GM18499 (cell line): ENCODE data around the gene PRXL2B.
"Not testable (repeated sequence)": the region's sequence is repeated elsewhere in the genome, so short reads cannot be mapped to it uniquely, and the experiment has no call there.

Experiments
- ATAC-seq: cut with Tn5 transposase; IDR thresholded peaks from one replicate; pipeline ENCODE4 v1.9.1; 2021; ENCODE audit warnings: moderate number of reproducible peaks; ENCODE audit not compliant: insufficient read depth, unreplicated experiment

The PRXL2B gene

DNA sequence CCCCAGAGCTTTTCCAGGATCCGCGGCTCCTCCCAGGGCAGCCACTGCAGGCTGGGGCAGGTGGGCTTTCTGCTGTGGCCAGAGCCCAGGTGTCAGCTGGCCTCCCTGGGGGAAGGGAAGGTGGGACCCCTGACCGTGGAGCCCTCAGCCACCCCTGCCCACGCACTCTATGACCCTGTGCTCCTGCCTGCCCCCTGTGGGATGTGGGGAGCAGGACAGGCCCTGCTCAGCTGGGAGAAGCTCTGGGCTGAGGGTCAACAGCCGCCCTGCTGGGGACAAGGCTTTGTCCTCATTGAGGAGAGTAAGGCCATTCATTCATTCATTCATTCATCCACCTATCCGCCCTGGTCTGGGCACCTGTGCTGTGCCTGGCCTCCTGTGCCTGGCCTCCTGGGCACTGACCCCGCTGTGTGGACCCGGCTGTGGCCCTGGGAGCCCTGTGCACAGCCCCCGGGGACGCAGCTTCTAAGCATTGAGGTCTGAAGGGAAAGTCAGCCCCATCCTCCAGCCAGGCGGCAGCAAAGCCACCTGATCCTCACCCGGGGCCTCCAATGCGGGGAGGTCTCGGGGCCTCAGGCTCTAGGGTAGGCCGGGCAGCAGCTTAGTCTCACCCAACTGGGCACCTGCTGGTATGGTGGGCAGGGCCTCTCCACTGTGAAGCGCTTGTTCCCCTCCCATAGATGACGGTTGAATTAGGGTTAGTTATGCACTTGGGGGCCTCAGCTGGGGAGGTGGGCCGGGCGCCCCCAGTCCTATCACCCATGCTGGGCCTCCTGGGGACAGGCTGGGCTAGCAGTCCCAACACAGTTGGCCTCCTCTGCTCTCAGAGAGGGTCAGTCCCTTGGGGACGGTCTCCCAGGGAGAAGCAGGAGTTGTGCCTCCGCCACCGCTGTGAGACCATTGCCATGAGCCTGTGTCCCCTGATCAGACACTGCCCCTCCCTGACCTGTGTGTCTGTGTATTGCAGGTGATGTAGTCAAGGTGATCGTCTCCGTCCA lies 24.4 kb upstream of the PRXL2B start:
- ATAC-seq = no peak

- ATAC-seq = no peak
These were observed 23.4 kb upstream of the PRXL2B start for GRCh38 chr1:2563205-2563604.

DNA sequence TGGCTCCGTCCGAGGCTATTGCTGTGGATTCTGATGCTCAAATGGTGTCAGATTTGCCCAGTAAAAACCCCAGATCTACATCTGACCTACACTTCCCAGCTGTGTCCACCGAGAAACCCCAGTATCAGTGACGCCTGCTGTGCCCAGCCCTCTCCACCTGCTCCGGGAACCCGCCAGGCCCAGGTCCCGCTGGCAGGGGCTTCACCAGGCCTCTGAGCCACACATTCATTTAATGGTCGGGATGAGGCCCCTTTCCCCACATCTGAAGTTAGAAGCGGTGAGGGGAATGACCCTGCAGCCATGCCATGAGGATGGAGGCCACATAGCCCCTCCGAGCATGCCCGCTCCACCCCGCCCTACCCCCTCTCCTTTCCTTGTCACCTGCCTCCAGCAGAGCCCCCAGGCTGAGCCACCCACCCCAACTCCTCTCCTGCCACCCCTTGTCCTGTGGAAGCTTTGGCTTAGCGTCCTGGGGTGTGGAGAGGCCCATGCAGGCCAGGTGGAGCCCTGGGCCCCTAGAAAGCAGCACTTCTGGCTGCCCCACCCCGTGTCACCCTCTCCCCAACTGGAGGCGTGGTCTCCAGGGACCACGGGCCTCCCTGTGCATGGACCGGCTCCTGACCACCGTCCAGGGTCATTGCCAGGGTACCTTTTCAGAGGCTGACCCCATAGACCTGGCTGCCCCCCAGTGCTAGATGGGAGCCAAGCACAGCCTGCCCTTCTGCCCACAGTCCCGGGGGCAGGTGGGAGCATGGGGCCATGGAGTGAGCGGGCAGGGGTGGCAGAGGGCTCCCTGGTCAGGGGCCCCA lies 22.4 kb upstream of the PRXL2B start:
- no peak for ATAC-seq

GRCh38 chr1:2564815-2565374 lies 21.7 kb upstream of the PRXL2B start:
- ATAC-seq = no peak

- ATAC-seq = no peak
These were observed 20.2 kb upstream of the PRXL2B start for GRCh38 chr1:2566101-2567045.

GRCh38 chr1:2567083-2567679 lies 19.4 kb upstream of the PRXL2B start:
- no peak for ATAC-seq

DNA sequence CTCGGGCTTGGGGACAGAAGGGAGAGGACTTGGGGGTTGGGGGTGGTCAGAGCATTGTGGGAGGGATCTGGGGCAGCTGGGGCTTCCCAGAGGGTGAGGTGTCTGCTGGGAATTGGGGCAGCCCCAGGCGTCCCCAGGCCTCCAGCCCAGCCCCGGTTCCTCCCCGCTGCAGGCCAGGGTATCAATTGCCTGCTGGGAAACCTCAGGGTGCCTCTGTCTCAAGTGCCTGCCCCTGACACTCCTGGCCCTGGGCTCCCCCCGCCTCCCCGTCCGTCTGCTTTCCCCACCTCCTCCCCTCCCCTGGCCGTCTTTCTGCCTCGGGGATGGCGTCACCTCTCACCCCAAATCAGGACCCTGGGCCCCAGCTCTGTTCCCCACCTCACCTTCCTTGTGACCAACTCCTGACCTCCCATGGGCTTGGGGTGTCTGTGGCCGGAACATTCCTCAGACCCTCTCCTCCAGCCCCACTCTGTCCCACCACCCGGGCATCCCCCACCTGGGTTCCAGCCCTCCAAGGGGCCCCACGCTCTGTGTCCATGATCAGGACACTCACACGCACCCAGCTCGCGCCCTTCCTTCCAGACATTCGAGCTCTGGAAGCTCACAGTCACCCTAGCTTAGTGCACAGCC lies 18.3 kb upstream of the PRXL2B start:
- ATAC-seq = not testable (repeated sequence)

GRCh38 chr1:2569060-2569459 lies 17.5 kb upstream of the PRXL2B start:
- ATAC-seq = no peak

DNA sequence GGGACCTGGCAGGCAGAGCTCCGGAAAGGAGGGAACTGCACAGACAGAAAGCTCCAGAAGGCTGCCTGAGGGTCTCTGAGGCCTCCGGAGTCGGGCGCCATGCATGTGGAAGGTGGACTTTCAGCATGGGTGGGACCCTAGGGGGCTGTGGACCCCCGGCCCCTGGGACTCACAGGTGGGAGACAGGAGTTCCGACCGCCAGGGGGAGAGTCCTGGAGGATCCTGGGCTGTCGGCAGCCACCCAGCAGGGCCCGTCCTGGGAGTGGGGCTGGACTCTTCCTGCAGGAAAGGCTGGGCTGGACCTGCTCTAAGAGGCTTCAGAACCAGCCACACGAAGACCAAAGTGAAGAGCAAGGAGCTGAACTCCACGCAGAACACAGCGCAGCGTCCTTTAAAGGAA lies 16.9 kb upstream of the PRXL2B start:
- not testable (repeated sequence) for ATAC-seq

GRCh38 chr1:2570332-2570731 lies 16.2 kb upstream of the PRXL2B start:
- ATAC-seq = no peak

GRCh38 chr1:2571348-2571747 lies 15.2 kb upstream of the PRXL2B start:
- ATAC-seq = no peak

GRCh38 chr1:2573250-2573920 lies 13.2 kb upstream of the PRXL2B start:
- no peak for ATAC-seq

DNA sequence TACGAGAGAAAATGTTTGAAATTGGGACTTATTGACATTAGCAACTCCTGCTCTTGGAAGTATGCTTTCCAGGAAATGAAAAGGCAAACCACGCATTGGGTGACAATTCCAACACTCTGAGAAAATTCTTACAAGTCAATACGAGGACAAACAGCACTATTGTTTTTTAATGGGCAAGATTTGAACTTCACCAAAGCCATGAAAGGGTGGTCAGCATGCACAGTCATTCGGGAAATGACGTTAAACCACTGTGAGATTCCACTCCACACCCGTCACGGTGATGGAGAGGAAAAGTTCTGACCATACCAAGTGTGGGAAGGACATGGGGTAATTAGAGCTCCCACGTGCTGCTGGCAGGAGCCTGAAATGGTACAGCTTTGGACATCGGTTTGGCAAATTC lies 12.2 kb upstream of the PRXL2B start:
- ATAC-seq = no peak

DNA sequence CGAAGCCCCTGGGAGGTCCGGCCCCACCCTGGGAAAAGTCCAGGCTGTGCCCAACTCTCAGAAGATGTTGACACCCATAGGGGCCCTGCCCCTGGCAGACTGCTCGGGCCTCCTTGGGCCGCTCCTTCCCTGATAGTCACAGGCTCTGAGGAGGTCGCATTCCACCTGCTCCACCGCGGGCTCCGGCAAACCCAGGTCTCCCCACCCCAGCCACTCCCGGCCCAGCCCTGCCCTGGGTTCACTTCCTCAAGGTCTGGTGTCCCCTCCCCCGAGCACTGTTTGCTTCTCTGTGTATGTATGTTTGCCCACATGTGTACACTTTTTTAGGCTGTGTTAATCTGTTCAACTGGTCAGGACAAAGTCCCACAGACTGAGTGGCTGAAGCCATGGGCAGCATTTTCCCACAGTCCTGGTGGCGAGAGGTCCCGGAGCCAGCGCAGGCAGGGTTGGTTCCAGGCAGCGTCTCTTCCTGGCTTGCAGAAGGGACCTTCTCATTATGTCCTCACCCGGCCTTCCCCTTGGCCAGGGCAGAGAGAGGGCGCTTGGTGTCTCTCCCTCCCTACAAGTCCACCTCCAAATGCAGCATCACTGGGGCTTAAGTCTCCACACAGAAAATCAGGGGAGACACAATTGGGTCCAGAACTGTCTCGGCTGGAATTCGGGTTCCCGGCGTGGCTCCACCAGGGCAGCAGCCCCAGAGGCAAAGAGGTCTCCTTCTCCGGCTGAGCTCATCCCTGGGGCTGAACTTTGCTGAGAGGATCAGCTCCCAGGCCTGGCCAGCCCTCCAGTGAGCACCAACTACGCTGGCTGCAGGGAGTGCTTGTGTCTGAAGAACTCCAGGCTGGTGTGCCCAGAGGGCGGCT lies 10.5 kb upstream of the PRXL2B start:
- ATAC-seq = no peak

DNA sequence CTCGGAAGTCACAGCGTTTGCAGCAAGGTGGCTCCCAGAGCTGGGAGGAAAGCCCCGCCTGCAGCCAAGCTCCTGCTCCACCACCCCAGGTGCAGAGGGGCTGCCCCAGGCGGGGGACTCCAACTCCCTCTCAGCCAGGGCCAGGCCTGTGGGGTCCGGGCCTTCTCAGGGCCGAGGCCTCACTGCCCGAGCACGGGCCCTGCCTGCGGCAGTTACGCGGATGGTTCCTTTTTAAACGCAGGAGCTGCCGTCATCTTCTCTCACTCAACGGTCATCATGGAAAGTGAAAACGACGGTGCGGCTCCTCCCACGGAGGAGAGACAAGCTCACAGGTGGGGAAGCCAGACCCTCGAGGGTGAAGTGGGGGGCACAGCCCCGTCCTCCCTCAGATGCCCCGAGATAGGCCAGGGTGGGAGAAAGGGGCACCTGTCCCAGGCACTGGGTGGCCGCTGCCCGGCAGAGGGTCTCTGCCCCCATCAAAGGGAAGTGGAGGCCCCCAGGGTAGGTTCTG lies 9.0 kb upstream of the PRXL2B start:
- ATAC-seq = not testable (repeated sequence)

DNA sequence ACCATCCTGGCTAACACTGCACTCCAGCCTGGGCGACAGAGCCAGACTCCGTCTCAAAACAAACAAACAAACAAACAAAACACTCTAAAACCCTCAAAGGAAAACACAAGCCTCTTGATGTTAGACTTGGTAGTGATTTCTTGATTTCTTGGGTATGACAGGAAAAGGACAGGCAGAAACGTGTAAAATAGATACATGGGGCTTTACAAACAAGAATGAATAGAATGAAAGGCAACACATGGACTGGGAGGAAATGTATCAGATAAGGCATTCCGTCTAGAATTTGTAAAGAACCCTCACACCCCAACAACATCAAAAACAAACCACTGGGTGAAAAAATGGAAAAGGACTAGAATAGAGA lies 7.8 kb upstream of the PRXL2B start:
- ATAC-seq = no peak

DNA sequence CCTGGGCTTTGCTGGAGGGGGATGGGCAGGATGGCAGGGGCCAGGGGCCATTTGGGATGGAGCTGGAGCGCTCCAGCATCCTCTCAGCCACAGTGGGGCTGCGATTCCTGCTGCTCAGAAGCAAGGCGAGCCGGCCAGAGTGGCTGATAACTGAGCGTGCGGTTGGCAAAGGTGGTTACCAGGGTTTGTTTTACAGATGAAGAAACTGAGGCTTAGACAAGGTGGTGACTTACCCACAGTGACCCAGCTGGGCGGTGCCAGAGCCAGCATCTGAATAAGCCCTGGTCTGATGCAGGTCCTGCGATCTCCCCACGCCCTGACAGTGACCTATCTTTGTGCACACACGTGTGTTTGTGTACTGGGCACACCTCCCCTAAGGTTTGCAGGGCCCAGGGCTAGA lies 5.9 kb upstream of the PRXL2B start:
- ATAC-seq = no peak
